NCI-H345 treated with DMSO at 0.1 percent for 48 hours (cell line): ENCODE results near the gene PNN.

Experiments used
- DNase-seq: peaks from one replicate; lab custom pipeline; 2025; ENCODE audit not compliant: unreplicated experiment; lab: John Stamatoyannopoulos, UW

Gene PNN

DNA sequence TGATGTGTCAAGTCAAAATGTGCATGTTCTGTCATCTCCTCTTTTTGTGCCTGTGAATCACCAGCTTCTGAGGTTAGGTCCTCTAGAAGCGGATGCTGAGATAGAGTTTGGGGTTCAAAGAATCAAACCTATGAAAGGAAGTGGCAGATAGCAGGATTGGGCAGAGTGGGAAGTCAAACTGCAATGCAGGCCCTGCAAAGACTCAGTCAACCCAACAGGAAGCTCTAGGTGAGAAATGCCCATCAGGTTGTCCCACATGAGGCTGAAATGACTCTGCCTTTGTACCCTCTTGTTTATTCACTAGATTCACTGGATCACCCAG is 54.1 kb downstream of the PNN start:
- DNase-seq, result no peak

DNA sequence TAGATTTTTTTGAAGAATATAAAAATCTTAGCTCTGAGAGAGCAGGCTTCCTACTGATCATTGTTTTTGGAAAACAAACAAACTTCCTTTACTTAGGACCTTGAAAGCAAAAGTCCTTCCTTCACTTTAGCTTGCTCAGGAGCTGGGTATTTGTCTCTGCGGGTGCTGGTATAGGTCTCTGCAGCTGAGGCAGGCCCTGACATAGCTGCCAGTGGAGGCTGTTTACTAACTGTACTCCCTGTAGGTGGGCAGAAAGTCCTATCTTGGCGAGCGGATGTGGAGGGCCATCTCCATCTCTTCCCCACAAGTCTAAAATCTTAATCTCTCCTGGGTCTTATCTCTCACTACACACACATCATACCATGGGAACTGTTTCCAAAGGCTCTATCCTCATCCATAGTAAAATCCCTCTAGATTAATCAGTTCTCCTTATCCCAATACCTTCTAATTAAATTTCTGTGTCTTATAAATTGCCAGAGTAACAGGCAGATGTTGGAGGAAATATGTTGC is 54.6 kb downstream of the PNN start:
- no peak for DNase-seq

DNA sequence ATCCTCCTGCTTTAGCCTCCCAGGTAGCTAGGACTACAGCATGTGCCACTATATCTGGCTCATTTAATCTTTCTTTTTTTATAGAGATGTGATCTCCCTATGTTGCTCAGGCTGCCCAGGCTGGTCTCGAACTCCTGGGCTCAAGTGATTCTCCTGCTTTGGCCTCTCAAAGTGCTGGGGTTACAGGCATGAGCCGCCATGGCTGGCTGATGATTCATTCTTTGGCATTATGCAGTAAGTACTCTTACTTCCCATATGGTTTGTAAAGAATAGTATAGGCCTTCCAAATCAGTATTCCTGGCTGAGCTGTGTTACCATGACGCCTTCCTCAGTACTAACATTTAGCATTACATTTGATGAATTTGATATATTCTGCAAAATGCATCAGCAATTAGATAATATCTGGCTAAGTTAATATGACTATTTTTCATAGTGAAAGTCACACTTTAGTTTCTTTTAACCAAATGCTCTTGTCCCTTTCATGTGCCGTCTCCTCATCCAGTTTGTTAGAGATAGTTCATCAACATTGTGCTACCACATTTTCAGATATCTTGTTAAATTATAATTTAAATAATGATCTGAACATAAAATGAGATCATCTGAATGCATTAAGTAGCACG is 55.5 kb downstream of the PNN start:
- no peak for DNase-seq

DNA sequence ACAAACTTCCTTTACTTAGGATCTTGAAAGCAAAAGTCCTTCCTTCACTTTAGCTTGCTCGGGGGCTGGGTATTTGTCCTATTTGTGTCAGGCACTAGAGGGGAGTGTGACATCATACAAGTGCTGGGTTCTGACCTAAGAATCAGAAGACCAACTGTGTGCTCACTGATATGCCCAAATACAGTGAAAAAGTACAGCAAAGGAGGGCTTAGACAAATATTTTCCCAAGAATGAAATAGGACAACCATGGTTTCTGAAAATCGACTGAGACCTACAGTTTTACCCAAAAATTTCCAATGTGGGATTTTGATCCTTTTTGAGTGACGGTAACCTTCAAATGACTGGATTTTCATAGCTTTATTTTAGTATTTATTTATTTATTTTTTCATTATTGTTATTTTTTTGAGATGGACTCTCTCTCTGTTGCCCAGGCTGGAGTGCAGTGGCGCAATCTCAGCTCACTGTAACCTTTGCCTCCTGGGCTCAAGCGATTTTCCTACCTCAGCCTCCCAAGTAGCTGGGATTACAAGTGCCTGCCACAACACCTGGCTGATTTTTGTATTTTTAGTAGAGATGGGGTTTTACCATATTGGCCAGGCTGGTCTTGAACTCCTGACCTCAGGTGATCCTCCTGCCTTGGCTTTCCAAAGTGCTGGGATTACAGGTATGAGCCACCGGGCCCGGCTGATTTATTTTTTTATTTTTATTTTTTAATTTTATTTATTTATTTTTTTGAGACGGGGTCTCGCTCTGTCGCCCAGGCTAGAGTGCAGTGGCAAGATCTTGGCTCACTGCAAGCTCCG is 56.9 kb downstream of the PNN start:
- DNase-seq, result peak; percentile 3
